Progenitor cell of endocrine pancreas (in vitro differentiated cells): ENCODE results near the gene STAT4. TPM values are rescaled to one million over a fixed set of nuclear protein-coding genes. Genes with fewer than 3 reads are reported as not detected.

Experiments used
- DNase-seq: peaks from one replicate; pipeline ENCODE4 v3.0.0; 2021; ENCODE audit warnings: low spot score; ENCODE audit not compliant: unreplicated experiment
- H3K27ac Mint-ChIP-seq: 2 replicates; pipeline ENCODE4 v1.8.0; 2021; ENCODE audit warnings: mild to moderate bottlenecking, moderate library complexity, mixed read lengths
- H3K27me3 Mint-ChIP-seq: 2 replicates; pipeline ENCODE4 v1.8.0; 2021; ENCODE audit warnings: mixed read lengths
- H3K36me3 Mint-ChIP-seq: 2 replicates; pipeline ENCODE4 v1.8.0; 2022; ENCODE audit warnings: mixed read lengths; ENCODE audit not compliant: insufficient read depth
- H3K4me1 Mint-ChIP-seq: 2 replicates; pipeline ENCODE4 v1.8.0; 2021; ENCODE audit warnings: low read depth, mixed read lengths
- H3K4me3 Mint-ChIP-seq: 2 replicates; pipeline ENCODE4 v1.8.0; 2021; ENCODE audit warnings: low read depth, mild to moderate bottlenecking, moderate library complexity, mixed read lengths
- H3K9me3 Mint-ChIP-seq: 2 replicates; pipeline ENCODE4 v1.8.0; 2021; ENCODE audit warnings: low read depth, mixed read lengths
- CTCF ChIP-seq: fragments of 200-600 bp; sonication (generic); IDR thresholded peaks from one replicate; pipeline ENCODE4 v1.5.0; 2021; ENCODE audit warnings: antibody characterized with exemption, mild to moderate bottlenecking; ENCODE audit not compliant: unreplicated experiment
- long read RNA-seq: library from polyadenylated mRNA; unstranded; transcript quantifications from one replicate; pipeline ENCODE4 v2.0.0, GENCODE V29; 2020
- total RNA-seq: library from RNA; stranded (reverse); gene quantifications from 2 replicates; pipeline ENCODE4 v1.2.1, GENCODE V29; 2021

Gene STAT4, protein sequence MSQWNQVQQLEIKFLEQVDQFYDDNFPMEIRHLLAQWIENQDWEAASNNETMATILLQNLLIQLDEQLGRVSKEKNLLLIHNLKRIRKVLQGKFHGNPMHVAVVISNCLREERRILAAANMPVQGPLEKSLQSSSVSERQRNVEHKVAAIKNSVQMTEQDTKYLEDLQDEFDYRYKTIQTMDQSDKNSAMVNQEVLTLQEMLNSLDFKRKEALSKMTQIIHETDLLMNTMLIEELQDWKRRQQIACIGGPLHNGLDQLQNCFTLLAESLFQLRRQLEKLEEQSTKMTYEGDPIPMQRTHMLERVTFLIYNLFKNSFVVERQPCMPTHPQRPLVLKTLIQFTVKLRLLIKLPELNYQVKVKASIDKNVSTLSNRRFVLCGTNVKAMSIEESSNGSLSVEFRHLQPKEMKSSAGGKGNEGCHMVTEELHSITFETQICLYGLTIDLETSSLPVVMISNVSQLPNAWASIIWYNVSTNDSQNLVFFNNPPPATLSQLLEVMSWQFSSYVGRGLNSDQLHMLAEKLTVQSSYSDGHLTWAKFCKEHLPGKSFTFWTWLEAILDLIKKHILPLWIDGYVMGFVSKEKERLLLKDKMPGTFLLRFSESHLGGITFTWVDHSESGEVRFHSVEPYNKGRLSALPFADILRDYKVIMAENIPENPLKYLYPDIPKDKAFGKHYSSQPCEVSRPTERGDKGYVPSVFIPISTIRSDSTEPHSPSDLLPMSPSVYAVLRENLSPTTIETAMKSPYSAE
- 18.8 and 23.4 TPM in 2 replicates for total RNA-seq
- long read RNA-seq, partial matches to known transcripts = 7 of 23 reads
- long read RNA-seq, other reads (novel, unspliced or antisense) = 16 of 23 reads

GRCh38 chr2:191150600-191151330 is at the start of gene STAT4:
STAT4 (minus strand) TSS chr2:191150994; CDS start chr2:191148203, 2,791 bp downstream.
- no peak for TF ChIP-seq CTCF
- Mint-ChIP-seq H3K4me3 (peak within 1 kb of the TSS; percentile 80), H3K27ac (peak within 1 kb of the TSS; percentile 83), H3K36me3 (peaks cover 6% of the 10 kb centered on the region), H3K4me1 (peaks cover 19% of the 10 kb centered on the region), H3K9me3 (no peaks in the 10 kb centered on the region), H3K27me3 (peaks cover 17% of the 10 kb centered on the region)
- no peak for DNase-seq

DNA sequence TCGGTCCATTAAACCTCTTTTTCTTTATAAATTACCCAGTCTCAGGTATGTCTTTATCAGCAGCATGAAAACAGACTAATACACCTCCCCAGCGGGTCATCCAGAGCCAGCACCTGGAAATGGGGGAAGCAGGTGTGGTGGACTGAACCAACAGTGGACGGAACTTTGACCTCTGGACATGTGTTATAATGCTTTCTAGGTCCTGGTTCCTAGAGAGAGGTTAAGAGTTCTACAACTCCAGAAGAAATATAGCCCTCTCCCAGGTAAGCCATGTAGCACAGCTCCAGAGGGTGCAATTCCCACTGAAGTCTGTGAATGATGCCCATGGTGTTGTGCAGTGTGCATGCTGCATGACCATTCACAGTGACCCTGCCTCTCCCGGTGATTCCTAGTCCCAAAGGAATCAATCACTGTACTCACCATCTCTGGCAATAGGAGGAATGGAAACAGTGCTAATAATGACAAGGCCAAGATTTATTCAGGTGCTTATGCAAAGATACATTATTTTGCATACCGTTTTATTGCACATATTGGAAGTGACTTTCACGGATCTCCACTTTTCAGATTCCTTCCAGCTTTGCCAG is 49.2 kb upstream of the STAT4 start:
- Mint-ChIP-seq H3K9me3 (no peaks in the 10 kb centered on the region), H3K4me3 (no peak overlapping the region), H3K36me3 (no peaks in the 10 kb centered on the region), H3K27me3 (no peaks in the 10 kb centered on the region), H3K4me1 (peaks cover 12% of the 10 kb centered on the region), H3K27ac (no peak overlapping the region)
- DNase-seq = no peak
- no peak for TF ChIP-seq CTCF

- DNase-seq = no peak
- Mint-ChIP-seq H3K27ac (no peak overlapping the region), H3K9me3 (no peaks in the 10 kb centered on the region), H3K4me3 (no peak overlapping the region), H3K4me1 (peaks cover 12% of the 10 kb centered on the region), H3K36me3 (no peaks in the 10 kb centered on the region), H3K27me3 (no peaks in the 10 kb centered on the region)
- TF ChIP-seq CTCF = no peak
These were observed 47.5 kb upstream of the STAT4 start for GRCh38 chr2:191198271-191198670.

DNA sequence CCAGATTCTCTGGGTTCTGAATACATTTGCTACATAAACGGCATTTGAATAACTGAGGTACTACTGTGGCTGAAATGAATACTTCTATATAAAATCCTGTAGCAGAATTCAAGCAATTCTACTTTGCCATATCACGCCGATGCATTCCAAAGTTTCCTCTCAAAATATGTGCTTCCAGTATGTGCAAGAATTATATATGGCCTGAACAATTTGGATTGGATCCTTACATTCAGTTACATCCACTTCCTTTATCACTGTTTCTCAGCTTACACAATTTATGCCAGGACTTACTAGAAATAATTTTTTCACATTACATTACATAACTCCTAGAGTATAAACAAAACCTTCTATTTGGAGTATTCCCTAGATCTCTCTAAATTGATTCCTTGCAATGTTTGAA is 46.3 kb upstream of the STAT4 start:
- peaks cover 7% of the 10 kb centered on the region for H3K4me1 Mint-ChIP-seq
- TF ChIP-seq CTCF = no peak
- no peaks in the 10 kb centered on the region for H3K27me3 Mint-ChIP-seq
- no peak overlapping the region for H3K4me3 Mint-ChIP-seq
- H3K36me3 Mint-ChIP-seq = no peaks in the 10 kb centered on the region
- no peak overlapping the region for H3K27ac Mint-ChIP-seq
- no peaks in the 10 kb centered on the region for H3K9me3 Mint-ChIP-seq
- DNase-seq = no peak
